Activated T-helper 1 cell treated with Interleukin-2 at 50 U/mL for 16 hours (primary cell): ENCODE measurements around the gene CARMIL1.

Experiments
- DNase-seq: peaks from one replicate; pipeline ENCODE4 v3.0.0-alpha.2; 2020; ENCODE audit warnings: low read depth

Gene CARMIL1

GRCh38 chr6:25659633-25660368, 380.6 kb downstream of the CARMIL1 start:
- no peak for DNase-seq

GRCh38 chr6:25660512-25660911, 381.3 kb downstream of the CARMIL1 start:
- DNase-seq = no peak

- no peak for DNase-seq
These were observed 382.1 kb downstream of the CARMIL1 start for GRCh38 chr6:25661129-25661779.

- no peak for DNase-seq
These were observed 386.3 kb downstream of the CARMIL1 start for GRCh38 chr6:25665455-25665854.

GRCh38 chr6:25669413-25669812, 390.2 kb downstream of the CARMIL1 start:
- DNase-seq = no peak
